HG02943 (cell line): Measurements from ENCODE around the gene HBZ.
"Not testable (repeated sequence)": the region's sequence is repeated elsewhere in the genome, so short reads cannot be mapped to it uniquely, and the experiment has no call there.

Source experiments
- ATAC-seq: cut with Tn5 transposase; IDR thresholded peaks from one replicate; pipeline ENCODE4 v1.9.1; 2021; ENCODE audit warnings: mild to moderate bottlenecking, low read depth, moderate library complexity; ENCODE audit not compliant: unreplicated experiment

HBZ gene

DNA sequence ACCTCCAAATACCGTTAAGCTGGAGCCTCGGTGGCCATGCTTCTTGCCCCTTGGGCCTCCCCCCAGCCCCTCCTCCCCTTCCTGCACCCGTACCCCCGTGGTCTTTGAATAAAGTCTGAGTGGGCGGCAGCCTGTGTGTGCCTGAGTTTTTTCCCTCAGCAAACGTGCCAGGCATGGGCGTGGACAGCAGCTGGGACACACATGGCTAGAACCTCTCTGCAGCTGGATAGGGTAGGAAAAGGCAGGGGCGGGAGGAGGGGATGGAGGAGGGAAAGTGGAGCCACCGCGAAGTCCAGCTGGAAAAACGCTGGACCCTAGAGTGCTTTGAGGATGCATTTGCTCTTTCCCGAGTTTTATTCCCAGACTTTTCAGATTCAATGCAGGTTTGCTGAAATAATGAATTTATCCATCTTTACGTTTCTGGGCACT, 25.0 kb downstream of the HBZ start:
- ATAC-seq, result no peak

DNA sequence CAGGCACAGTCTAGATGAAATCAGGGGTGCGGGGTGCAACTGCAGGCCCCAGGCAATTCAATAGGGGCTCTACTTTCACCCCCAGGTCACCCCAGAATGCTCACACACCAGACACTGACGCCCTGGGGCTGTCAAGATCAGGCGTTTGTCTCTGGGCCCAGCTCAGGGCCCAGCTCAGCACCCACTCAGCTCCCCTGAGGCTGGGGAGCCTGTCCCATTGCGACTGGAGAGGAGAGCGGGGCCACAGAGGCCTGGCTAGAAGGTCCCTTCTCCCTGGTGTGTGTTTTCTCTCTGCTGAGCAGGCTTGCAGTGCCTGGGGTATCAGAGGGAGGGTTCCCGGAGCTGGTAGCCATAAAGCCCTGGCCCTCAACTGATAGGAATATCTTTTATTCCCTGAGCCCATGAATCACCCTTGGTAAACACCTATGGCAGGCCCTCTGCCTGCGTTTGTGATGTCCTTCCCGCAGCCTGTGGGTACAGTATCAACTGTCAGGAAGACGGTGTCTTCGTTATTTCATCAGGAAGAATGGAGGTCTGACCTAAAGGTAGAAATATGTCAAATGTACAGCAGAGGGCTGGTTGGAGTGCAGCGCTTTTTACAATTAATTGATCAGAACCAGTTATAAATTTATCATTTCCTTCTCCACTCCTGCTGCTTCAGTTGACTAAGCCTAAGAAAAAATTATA, 25.7 kb downstream of the HBZ start:
- no peak for ATAC-seq

DNA sequence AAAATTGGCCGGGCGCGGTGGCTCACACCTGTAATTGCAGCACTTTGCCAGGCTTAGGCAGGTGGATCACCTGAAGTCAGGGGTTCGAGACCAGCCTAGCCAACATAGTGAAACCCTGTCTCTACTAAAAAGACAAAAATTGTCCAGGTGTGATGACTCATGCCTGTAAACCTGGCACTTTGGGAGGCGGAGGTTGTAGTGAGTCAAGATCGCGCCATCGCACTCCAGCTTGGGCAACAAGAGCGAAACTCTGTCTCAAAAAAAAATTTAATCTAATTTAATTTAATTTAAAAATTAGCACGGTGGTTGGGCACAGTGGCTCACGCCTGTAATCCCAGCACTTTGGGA, 26.2 kb downstream of the HBZ start:
- no peak for ATAC-seq

DNA sequence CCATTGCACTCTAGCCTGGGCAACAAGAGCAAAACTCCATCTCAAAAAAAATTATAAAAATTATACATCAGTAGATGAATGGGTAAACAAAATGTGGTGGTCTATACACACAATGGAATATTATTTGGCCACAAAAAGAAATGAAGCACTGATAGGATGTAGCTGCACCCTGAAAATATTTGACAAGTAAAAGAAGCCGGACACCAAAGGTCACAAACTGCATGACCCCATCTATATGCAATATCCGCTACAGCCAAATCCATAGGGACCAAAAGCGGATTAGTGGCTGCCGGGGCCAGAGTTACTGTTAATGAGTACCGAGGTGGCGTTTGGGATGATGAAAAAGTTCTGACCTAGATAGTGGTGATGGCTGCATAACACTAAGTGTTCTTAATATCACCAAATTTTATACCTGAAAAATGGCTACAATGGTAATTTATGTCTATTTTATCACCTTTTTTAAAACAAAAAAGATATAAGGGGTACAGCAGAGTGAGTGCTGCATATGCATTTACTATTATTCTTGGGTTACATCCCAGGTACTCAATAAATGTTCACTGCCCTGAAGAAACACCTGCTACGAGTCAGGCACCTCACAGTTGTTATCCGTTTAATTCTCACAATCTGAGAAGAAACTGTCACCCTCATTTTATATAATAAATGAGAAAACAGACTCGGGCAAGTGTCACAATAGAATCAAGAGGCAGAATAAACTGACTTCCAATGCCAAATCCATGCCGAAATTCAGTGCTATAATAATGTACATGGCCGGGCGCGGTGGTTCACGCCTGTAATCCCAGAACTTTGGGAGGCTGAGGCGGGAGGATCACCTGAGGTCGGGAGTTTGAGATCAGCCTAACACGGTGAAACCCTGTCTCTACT, 27.0 kb downstream of the HBZ start:
- ATAC-seq, result no peak

DNA sequence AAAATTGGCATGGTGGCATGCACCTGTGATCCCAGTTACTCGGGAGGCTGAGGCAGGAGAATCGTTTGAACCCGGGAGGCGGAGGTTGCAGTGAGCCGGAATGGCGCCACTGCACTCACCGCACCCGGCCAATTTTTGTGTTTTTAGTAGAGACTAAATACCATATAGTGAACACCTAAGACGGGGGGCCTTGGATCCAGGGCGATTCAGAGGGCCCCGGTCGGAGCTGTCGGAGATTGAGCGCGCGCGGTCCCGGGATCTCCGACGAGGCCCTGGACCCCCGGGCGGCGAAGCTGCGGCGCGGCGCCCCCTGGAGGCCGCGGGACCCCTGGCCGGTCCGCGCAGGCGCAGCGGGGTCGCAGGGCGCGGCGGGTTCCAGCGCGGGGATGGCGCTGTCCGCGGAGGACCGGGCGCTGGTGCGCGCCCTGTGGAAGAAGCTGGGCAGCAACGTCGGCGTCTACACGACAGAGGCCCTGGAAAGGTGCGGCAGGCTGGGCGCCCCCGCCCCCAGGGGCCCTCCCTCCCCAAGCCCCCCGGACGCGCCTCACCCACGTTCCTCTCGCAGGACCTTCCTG, 27.7 kb downstream of the HBZ start, which contains the start of gene HBQ1:
Gene HBQ1, plus strand, starts transcription at position 359 of the 575 bp plus-strand sequence. Its CDS starts 28 bp downstream, at position 387.
- no peak for ATAC-seq

DNA sequence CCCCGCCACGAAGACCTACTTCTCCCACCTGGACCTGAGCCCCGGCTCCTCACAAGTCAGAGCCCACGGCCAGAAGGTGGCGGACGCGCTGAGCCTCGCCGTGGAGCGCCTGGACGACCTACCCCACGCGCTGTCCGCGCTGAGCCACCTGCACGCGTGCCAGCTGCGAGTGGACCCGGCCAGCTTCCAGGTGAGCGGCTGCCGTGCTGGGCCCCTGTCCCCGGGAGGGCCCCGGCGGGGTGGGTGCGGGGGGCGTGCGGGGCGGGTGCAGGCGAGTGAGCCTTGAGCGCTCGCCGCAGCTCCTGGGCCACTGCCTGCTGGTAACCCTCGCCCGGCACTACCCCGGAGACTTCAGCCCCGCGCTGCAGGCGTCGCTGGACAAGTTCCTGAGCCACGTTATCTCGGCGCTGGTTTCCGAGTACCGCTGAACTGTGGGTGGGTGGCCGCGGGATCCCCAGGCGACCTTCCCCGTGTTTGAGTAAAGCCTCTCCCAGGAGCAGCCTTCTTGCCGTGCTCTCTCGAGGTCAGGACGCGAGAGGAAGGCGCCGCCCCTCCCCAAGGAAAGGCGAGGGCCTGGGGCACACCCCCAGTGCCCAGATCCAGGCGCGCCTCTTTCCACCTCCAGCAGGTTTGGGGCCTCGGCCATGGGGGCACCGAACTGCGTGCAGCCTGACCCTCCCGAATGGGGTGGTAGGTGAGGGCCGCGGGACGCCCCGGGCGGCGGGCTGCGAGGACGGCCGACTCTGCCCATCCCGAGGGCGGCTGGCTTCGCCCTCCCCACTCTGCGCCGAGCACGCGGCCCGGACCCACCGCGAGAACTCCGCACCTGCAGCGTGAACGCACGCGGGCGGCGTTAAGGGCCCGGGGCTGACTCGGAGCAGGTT, 28.5 kb downstream of the HBZ start:
- no peak for ATAC-seq

DNA sequence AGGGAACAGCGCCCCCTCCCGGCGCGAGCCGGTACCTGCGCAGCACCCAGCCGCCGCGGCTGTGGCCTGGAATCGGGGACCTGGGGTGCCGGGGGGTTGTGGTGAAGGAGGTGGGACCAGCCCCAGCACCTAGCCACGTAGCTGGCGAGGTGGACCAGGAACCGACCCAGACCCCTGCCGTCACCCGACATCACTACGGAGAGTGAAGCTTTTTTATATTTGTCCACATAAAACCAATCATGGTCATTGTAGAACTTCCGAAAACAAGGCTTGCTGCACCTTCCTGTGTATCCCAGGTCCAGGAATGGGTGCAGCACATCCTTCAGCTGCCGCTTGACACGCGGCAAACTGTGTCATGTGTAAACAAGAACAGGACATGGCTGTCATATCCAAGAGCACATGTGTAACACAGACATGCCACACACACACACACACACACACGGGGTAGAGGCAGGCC, 29.1 kb downstream of the HBZ start:
- no peak for ATAC-seq

DNA sequence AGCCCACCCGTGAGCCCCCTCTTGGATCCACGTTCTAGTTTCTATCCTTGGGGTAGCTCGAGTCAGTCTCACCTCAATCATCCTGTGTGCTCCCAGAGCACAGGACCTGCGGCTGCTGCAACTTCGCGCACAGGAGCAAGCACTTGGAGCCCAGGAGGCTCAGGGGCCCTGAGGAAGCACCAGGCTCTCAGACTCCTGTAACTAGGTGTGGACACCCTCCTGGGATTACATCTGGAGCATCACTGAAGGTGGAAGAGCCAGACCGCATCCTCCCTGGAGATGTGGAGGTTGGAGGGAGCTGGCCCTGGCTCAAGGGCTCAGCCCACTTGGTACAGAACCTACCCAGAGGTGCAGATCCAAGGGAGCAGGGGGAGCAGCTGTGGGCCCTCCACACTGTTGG, 30.6 kb downstream of the HBZ start:
- no peak for ATAC-seq

DNA sequence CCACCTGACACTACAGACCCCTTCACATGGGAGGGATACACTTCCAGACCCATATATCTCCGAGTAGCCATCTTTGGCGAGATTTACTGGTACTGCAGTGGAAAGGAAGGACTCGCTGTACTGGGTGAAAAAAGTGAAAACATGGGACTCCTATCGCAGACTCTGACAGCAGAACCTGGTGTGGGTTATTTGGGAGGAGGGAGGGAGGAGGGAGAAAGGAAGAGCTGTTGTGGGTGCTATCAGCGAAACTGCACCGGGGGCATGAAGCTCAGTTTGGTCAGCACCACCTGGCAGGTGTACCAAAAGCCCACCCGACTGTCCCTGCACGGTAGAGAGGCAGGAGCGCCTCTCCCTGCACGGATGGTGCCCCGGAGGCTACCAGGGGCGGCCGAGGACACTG, 32.8 kb downstream of the HBZ start:
- no peak for ATAC-seq

DNA sequence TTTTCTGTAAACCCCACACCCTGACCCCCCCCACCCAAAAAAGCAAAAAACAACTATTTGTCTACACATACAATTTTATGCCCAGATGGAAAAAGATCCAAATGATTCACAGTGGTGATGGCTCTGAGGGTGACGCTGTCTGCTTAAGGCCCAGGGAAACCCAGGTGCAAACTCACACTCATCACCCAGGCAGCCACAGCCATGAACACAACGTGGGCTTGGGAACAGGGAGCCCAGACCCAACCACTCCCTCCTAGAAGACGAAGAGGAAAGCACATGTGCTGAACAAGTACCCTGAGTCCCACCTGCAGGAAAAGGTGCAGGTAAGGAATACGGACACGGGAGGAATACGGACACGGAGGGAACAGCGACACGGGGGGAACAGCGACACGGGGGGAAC, 33.2 kb downstream of the HBZ start:
- no peak for ATAC-seq

DNA sequence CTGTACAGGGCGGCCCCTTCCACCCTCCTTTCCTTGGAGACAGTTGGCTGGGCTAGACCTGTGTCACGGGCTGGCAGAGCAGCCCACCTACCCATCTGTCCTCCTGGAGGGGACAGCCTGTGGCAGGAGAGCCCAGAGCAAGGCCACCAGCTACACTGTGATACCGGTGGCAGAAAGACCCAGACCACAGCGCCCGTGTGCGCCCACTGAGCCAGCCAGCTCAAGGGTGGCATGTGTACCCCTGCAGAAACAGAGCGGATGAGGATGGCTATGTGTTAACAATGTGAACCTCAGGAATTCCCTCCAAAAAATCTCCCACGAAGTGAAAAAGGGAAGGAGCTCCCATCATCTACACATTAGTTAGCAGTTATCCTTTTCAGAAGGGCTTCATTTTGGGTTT, 34.9 kb downstream of the HBZ start:
- ATAC-seq, result no peak

DNA sequence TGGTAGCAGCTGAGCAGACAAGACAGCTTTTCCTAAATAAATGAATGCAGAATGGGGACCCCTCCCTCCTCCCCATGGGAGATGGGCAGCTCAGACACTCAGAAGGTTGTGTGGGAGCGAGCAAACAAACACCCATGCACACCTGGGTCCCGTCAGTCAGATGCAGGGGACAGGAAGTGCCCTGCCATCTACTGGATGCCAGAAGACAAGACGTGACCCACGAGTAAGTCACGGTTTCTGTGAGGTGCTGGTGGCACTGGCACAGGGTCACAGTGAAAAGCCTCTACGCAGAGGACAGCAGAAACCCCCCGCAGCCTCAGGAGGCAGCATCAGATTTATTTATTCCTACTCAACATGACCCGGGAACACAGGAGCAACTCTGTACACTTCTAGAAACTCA, 36.2 kb downstream of the HBZ start:
- no peak for ATAC-seq

DNA sequence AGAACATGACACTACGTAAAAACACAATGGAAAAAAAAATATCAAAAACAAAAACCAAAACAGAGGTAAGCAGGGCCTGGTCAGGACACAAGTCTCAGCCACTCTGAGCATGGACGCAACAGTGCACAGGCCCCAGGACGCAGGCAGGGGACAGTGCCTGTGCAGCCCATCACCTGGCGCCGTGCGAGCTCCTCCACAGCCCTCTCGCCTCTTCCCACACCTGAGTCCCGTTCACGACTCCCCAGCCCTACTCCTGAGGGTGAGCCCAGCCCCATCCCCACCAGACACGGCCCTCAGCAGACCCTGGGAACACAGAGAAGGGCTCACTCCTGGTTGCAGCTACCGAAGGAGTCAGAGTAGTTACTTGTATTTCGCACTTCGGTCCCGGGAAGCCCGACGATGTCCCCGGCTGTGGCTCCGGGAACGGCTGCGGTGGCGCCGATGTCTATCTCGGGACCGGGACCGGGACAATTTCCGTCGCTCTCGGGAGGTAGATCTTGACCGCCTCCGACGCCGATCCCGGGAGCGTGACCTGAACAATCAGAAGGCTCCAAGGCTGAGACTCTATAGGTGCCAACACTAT, 37.3 kb downstream of the HBZ start:
- no peak for ATAC-seq

DNA sequence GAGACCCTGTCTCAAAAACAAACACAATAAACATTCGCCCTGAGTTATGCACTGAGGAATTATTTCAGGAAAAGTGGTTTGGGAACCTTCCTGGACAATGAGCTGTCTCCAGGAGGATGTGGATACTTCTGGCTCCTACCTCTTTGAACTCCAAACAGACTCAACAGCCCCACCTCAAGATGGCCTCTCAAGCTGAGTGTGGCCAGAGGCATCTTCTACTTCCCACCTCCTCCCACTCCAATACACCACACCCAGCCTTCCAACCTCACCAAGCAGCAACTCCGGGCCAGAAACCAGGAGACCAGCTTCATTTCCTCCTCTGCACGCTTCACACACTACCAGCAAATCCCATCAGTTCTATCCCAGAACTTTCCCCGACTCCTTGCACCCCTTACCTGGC, 39.4 kb downstream of the HBZ start:
- no peak for ATAC-seq

DNA sequence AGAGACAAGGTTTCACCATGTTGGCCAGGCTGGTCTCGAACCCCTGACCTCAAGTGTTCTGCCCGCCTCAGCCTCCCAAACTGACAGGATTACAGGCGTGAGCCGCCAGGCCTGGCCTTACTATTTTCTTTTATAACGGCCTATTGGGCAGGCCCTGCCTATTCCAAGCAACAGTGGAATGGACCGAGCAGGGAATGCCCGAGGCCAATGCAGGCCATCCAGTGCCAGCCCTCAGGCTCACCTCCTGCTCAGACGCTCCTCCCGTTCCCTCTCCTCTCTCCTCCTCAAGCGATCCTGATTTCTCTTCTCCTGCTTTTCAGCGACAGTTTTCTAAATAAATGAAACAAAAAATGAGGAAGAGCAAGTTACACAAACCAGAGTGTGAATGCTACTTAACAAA, 40.2 kb downstream of the HBZ start:
- no peak for ATAC-seq

DNA sequence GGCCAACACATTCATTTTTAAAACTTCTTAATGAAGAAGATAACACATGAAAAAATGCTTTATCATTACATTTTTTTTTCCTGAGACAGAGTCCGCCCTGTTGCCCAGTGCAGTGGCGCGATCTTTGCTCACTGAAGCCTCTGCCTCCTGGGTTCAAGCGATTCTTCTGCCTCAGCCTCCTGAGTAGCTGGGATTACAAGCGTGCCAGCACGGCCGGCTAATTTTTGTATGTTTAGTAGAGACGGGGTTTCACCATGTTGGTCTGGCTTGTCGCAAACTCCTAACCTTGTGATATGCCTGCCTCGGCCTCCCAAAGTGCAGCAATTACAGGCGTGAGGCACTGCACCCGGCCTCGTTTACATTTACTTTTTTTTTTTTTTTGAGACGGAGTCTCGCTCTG, 41.0 kb downstream of the HBZ start:
- ATAC-seq, result no peak

DNA sequence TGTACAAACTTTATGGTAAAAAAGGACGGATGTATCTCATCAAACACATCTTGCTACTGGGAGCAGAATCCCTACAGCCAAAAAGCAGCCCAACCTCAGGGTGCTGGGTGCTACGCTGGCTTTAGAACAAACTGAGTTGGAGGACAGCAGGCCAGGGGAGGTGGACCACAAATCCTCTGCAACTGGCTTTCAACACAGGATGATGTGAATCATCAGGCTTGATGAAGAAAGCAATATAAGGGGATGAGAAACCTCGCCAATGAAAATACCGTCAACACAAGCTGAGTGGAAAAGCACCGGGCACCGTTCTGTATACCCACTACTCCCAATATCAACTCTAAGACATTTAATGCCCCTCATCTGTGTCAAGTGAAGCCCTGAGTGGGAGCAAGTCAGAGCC, 42.1 kb downstream of the HBZ start:
- ATAC-seq, result no peak

DNA sequence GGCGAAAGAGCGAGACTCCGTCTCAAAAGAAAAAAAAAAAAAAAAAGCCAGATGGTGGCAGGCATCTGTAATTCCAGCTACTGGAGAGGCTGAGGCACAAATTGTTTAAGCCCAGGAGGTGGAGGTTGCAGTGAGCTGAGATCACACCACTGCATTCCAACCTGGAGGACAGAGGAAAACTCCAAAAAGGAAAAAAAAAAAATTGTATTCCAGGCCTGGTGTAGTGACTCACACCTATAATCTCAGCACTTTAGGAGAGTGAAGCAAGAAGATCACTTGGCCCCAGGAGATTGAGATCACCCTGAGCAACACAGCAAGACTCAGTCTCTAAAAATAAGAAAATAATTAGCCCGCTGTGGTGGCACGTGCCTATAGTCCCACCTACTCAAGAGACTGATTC, 47.9 kb downstream of the HBZ start:
- ATAC-seq, result no peak

DNA sequence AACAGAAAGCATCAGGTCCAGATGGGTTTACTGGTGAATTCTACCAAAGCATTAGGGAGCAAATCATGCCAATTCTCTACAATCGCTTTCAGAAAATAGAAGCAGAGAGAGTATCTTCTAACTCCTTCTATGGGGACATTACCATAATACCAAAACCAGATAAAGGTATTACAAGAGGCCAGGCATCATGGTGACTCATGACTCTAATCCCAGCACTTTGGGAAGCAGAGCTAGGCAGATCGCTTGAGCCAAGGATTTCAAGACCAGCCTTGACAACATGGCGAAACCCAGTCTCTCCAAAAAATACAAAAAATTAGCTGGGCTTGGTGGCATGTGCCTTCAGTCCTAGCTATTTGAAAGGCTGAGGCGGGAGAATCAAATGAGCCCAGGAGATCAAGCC, 50.8 kb downstream of the HBZ start:
- no peak for ATAC-seq

DNA sequence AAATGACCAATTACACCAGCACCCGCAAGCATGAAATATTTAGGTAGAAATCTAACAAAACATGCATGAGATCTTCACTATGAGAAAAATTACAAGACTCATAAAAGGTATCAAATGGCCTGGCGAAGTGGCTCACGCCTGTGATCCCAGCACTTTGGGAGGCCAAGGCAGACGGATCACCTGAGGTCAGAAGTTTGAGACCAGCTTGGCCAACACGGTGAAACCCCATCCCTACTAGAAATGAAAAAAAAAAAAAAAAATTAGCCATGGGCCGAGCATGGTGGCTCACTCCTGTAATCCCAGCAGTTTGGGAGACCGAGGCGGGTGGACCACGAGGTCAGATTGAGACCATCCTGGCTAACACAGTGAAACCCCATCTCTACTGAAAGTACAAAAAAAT, 51.6 kb downstream of the HBZ start:
- ATAC-seq, result not testable (repeated sequence)
